KMS-11 (cell line): ENCODE results near the gene CTNNA2.

Experiments
- H2AFZ ChIP-seq: fragments of 200-600 bp; sonication (generic); 2 replicates; pipeline ENCODE4 v1.6.1; 2016; ENCODE audit warnings: antibody characterized with exemption, mixed run types, low read depth
- H3K27ac ChIP-seq: fragments of 200-600 bp; sonication (generic); 2 replicates; pipeline ENCODE4 v1.6.1; 2016; ENCODE audit warnings: mild to moderate bottlenecking, mixed run types
- H3K27me3 ChIP-seq: fragments of 200-600 bp; sonication (generic); 2 replicates; pipeline ENCODE4 v1.6.1; 2017; ENCODE audit warnings: mild to moderate bottlenecking, low read depth, mixed run types, moderate library complexity; ENCODE audit not compliant: insufficient read depth
- H3K36me3 ChIP-seq: fragments of 200-600 bp; sonication (generic); 2 replicates; pipeline ENCODE4 v1.6.1; 2017; ENCODE audit warnings: mild to moderate bottlenecking, mixed run types; ENCODE audit not compliant: insufficient read depth
- H3K4me1 ChIP-seq: fragments of 200-600 bp; sonication (generic); 2 replicates; pipeline ENCODE4 v1.6.1; 2016; ENCODE audit warnings: mild to moderate bottlenecking, low read depth, mixed run types; ENCODE audit not compliant: poor library complexity, severe bottlenecking
- H3K4me2 ChIP-seq: fragments of 200-600 bp; sonication (generic); 2 replicates; pipeline ENCODE4 v1.7.0; 2016; ENCODE audit warnings: mild to moderate bottlenecking, mixed run types
- H3K4me3 ChIP-seq: fragments of 200-600 bp; sonication (generic); IDR thresholded peaks from 2 replicates; pipeline ENCODE4 v1.6.1; 2017; ENCODE audit warnings: low read depth, low read length, mixed read lengths; ENCODE audit not compliant: insufficient read depth
- H3K79me2 ChIP-seq: fragments of 200-600 bp; sonication (generic); 2 replicates; pipeline ENCODE4 v1.6.1; 2016; ENCODE audit warnings: low read depth, mixed run types; ENCODE audit not compliant: insufficient read depth
- H3K9ac ChIP-seq: fragments of 200-600 bp; sonication (generic); 2 replicates; pipeline ENCODE4 v1.6.1; 2016; ENCODE audit warnings: mild to moderate bottlenecking, mixed run types
- H4K20me1 ChIP-seq: fragments of 200-600 bp; sonication (generic); 2 replicates; pipeline ENCODE4 v1.6.1; 2016; ENCODE audit warnings: mild to moderate bottlenecking, mixed run types; ENCODE audit not compliant: insufficient read depth
- TF ChIP-seq, protein P1 (sequence below): fragments of 200-600 bp; sonication (generic); conservative IDR thresholded peaks from 2 replicates; pipeline ENCODE4 v1.6.1; 2017; ENCODE audit warnings: low read depth, mild to moderate bottlenecking, antibody characterized with exemption, low read length, moderate library complexity, mixed read lengths

CTNNA2 gene

DNA sequence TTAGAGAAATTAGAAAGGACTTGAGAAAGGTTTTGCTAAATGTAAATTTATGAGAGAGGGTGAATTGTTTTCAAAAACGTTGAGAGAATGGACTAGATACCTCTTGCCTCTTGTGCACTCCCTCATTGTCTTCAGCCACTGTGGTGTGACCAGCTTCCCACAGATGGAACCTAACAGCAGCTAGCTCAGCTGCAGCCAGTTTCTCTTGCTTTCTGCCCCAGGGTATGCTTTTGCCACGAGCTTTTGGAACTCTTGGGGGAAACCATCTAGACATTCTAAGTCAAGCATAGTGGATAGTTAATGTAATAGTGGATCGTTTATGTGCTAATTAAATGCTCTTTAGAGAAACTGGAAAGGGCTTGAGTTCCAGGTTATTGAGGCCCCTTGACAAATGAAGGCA, 288.2 kb downstream of the CTNNA2 start:
- H3K79me2 ChIP-seq, result no peaks in the 10 kb centered on the region
- no peak overlapping the region for H3K4me3 ChIP-seq
- no peaks in the 10 kb centered on the region for H4K20me1 ChIP-seq
- H3K4me2 ChIP-seq, result no peak overlapping the region
- no peaks in the 10 kb centered on the region for H3K27me3 ChIP-seq
- no peak overlapping the region for H3K9ac ChIP-seq
- no peak overlapping the region for H3K27ac ChIP-seq
- no peaks in the 10 kb centered on the region for H3K36me3 ChIP-seq
- no peak overlapping the region for H2AFZ ChIP-seq
- H3K4me1 ChIP-seq, result no peaks in the 10 kb centered on the region
- TF ChIP-seq, protein P1, sequence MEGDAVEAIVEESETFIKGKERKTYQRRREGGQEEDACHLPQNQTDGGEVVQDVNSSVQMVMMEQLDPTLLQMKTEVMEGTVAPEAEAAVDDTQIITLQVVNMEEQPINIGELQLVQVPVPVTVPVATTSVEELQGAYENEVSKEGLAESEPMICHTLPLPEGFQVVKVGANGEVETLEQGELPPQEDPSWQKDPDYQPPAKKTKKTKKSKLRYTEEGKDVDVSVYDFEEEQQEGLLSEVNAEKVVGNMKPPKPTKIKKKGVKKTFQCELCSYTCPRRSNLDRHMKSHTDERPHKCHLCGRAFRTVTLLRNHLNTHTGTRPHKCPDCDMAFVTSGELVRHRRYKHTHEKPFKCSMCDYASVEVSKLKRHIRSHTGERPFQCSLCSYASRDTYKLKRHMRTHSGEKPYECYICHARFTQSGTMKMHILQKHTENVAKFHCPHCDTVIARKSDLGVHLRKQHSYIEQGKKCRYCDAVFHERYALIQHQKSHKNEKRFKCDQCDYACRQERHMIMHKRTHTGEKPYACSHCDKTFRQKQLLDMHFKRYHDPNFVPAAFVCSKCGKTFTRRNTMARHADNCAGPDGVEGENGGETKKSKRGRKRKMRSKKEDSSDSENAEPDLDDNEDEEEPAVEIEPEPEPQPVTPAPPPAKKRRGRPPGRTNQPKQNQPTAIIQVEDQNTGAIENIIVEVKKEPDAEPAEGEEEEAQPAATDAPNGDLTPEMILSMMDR, result no peak

DNA sequence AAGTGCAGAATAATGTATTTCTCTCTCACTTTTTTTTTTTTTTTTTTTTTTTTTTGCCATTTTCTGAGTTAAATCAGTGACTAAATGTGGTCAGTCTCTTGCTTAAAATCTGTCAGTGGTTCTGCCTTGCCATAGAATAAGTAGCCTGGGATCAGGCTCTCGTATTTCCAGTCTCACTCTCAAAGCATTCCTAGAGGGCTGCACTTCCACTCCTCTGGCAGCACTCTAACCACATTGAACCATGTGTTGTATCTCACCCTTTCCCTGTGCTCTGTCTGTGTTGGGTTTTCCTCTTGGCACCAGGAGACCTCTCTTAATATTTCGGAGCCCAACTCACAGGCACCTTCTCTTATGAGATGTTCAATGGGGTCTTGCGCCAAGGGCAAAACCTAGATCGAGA, 304.4 kb downstream of the CTNNA2 start:
- no peaks in the 10 kb centered on the region for H3K27me3 ChIP-seq
- H4K20me1 ChIP-seq, result no peaks in the 10 kb centered on the region
- no peaks in the 10 kb centered on the region for H3K4me1 ChIP-seq
- no peak overlapping the region for H2AFZ ChIP-seq
- H3K79me2 ChIP-seq, result no peaks in the 10 kb centered on the region
- no peak overlapping the region for H3K9ac ChIP-seq
- no peak overlapping the region for H3K27ac ChIP-seq
- no peak overlapping the region for H3K4me2 ChIP-seq
- TF ChIP-seq, protein P1, result no peak
- H3K4me3 ChIP-seq, result no peak overlapping the region
- no peaks in the 10 kb centered on the region for H3K36me3 ChIP-seq

DNA sequence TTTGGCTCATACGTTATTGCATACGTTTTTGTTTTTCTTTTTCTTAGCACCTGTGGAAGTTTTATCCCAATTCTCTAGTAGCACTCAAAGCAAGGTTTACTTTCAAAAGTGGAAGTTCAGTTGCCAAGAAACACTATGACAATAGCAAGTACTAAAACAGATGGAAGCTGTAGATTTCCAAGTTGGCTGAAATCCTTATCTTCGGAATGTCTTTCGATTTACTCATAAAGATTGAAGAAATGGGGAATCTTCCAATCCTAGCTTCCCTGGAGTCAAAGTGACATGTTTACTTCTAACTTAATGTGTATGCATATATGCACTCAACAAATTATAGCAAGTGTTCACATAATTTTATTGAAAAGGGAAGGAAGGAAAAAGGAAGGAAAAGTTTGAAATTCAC, 307.4 kb downstream of the CTNNA2 start:
- no peaks in the 10 kb centered on the region for H3K4me1 ChIP-seq
- no peak overlapping the region for H3K4me2 ChIP-seq
- H3K79me2 ChIP-seq, result no peaks in the 10 kb centered on the region
- no peak overlapping the region for H3K4me3 ChIP-seq
- H2AFZ ChIP-seq, result no peak overlapping the region
- H3K27ac ChIP-seq, result no peak overlapping the region
- no peaks in the 10 kb centered on the region for H3K27me3 ChIP-seq
- TF ChIP-seq, protein P1, result no peak
- no peaks in the 10 kb centered on the region for H3K36me3 ChIP-seq
- H4K20me1 ChIP-seq, result no peaks in the 10 kb centered on the region
- no peak overlapping the region for H3K9ac ChIP-seq

DNA sequence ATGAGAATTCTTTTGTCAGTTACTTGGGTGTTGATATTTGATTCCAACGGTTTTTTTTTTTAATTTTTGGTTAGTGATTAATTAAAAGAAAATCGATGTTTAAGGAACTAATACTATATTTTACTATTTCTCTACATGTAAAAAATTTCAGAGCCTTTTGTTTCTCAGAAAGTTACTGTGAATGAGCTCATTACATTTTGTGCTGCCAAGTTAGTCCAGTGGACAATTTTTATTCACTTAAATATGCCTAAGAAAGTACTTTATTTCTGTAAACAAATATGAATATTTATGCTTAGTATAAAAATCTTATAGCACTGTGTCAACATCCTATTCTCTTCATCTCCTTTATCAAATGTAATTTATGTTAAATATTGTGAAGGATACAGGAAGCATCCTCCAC, 309.3 kb downstream of the CTNNA2 start:
- TF ChIP-seq, protein P1, result no peak
- Histone ChIP-seq H3K9ac (no peak overlapping the region), H3K36me3 (no peaks in the 10 kb centered on the region), H3K4me1 (no peaks in the 10 kb centered on the region), H2AFZ (no peak overlapping the region), H3K4me3 (no peak overlapping the region), H3K27me3 (no peaks in the 10 kb centered on the region), H4K20me1 (no peaks in the 10 kb centered on the region), H3K79me2 (no peaks in the 10 kb centered on the region), H3K4me2 (no peak overlapping the region), H3K27ac (no peak overlapping the region)
